HG03520 (cell line): Measurements from ENCODE around the gene RABEP2.
"Not testable (repeated sequence)": the region's sequence is repeated elsewhere in the genome, so short reads cannot be mapped to it uniquely, and the experiment has no call there.

Source experiments
- ATAC-seq: cut with Tn5 transposase; IDR thresholded peaks from one replicate; pipeline ENCODE4 v1.9.1; 2021; ENCODE audit warnings: mild to moderate bottlenecking, moderate library complexity; ENCODE audit not compliant: unreplicated experiment

The RABEP2 gene

GRCh38 chr16:28904363-28904762 is 20.7 kb downstream of the RABEP2 start:
- ATAC-seq = no peak

DNA sequence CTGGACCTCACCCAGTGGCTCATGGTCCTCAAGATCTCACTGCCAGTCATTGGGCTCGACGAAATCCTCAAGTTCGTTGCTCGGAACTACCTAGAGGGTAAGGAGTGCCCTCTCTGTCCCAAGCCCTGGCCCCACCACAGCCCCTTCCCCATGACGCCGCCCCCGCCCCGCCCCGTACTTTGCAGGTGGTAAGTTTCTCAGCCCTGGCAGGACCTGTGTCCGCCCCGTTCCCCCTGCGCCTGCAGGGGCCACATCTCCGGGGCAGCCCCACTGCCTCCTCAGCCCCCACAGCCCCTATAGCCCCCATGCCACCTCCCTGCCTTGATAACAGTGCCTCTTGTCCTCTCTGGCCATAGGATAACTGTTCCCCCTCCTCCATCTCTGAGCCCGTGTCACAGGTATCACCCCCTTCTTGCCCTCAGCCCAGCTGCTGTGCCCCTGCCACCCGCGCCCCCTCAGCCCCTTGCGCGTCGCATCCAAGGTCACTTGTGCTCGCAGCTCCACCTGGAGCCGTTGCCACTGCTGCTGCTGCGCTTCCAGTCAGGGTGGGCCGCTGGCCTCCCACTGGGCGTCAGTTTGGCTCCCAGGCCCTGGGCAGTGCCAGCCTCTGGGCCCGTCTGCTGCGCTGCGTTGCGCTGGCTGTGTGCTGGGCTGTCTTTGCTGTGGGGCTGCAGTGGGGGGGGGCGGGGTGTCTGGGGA is 21.5 kb downstream of the RABEP2 start:
- ATAC-seq = no peak

DNA sequence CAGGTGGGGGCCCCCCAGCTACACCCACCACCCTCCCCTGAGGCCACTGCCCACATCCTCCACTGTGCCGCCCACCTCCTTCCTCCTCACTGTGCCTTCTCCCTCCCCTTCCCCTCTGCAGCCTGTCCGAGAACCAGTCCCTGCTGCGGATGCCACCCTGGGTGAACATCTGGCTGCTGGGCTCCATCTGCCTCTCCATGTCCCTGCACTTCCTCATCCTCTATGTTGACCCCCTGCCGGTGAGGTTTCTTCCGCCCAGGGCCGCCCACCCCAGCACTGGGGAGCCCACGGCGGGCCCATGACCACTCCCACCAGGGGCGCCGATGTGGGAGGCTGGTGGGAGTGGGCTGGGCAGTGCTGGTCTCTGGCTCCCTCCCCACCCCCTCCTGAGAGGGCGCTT is 22.1 kb downstream of the RABEP2 start:
- no peak for ATAC-seq

- no peak for ATAC-seq
Measured at GRCh38 chr16:28901862-28902261, 23.2 kb downstream of the RABEP2 start.

- ATAC-seq = no peak
Measured at GRCh38 chr16:28900601-28901000, 24.4 kb downstream of the RABEP2 start.

GRCh38 chr16:28899882-28900590 is 25.0 kb downstream of the RABEP2 start:
- ATAC-seq = no peak

DNA sequence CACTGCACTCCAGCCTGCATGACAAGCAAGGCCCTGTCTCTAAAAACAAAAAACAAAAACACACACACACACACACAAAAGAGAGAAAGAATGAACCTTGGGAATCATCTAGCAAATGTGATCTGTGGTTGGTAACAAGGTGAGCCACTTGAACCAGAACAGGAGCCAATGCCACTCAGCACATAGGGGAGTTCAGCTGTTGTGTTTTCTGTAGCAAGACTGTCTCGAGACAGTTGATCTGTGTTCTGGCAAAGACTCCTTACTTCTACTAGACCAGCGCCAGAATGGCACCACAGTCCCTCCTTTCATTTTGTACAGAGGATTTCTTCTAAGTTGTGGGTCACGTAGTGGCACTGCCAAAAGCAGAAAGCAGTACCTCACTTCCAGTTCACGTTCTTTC is 26.1 kb downstream of the RABEP2 start:
- ATAC-seq = no peak

- no peak for ATAC-seq
Measured at GRCh38 chr16:28898266-28898665, 26.8 kb downstream of the RABEP2 start.

DNA sequence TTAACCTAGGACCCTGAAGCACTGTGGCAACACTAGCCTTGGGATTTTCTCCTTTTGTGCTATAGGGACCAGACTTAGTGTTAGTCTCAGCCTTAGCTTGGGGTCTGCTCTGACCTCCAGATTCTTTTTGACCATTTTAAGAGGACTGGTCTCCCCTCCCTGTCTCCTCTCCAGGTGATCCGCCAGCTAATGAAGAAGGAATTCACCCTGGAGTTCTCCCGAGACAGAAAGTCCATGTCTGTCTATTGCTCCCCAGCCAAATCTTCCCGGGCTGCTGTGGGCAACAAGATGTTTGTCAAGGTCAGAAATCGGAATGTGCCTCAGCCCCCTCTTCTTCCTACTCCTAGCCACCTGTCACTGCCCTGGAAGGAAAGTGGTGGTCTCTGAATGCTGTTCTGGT is 27.2 kb downstream of the RABEP2 start:
- ATAC-seq = no peak

- no peak for ATAC-seq
Measured at GRCh38 chr16:28895609-28896008, 29.4 kb downstream of the RABEP2 start.

DNA sequence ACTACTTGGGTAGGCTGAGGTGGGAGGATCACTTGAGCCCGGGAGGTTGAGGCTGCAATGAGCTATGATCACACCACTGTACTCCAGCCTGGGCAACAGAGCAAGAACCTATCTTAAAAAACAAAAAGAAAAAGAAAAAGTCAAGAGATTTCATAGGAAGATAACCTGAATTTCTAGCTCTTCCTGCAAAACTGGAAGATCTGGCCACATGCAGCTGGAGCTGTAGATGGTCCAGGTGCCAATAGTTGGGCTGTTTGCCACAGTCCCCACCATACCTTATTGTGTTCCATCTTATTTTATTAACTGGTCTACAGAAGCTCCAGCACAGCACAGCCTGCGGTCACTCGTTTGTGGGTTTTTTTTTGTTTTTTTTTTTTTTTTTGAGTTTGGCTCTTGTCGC is 31.7 kb downstream of the RABEP2 start:
- no peak for ATAC-seq

DNA sequence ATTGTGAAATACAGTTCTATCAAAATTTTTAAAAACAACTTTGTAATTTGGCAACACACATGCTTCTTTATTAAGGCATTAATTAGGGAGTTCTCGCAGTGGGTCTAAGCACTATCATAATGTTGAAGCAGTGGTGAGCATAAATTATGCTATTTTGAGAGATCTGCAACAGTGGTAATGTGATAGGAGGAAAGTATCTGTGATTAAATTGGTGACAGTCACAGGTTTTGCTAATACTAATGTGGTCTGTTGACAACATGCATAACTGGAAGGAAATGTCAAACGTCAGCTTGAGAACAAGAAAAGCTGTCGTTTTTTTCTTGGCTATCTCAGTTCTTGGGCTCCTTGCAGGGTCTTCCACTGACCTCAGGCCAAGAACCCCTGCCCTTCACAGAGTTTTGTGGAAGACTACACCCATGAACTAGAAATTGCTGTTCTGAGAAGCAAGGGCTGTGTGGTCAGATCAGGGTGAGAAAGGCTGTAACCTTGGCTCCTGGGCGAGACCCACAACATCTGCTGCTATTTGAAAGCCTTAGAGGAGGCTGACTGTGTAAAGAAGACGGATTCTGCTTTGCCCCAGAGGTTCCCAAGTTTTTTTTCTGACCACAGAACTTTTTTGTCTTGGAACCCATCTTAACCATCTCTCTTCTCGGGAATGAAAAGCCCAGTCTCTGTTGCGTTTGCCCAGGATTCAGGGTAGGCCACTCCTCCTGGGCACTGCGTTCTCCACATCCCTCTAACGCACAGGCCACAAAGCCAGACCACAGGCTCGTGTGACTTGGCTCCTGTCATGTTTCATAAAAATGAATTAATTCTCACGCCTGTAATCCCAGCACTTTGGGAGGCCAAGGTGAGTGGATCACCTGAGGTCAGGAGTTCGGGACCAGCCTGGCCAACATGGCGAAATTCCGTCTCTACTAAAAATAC is 32.8 kb downstream of the RABEP2 start:
- ATAC-seq = no peak

DNA sequence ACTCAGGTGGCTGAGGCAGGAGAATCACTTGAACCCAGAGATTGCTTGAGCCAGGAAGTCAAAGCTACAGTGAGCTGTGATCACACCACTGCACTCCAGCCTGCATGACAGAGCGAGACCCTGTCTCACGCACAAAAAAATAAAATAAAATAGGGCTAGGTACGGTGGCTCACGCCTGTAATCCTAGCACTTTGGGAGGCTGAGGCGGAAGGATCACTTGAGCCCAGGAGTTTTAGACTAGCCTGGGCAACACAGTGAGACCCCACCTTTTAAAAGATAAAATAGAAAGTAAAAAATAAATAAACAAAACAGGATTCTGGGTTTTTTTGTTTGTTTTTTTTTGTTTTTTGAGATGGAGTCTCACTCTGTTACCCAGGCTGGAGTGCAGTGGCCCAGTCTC is 34.7 kb downstream of the RABEP2 start:
- not testable (repeated sequence) for ATAC-seq

GRCh38 chr16:28886945-28887344 is 38.1 kb downstream of the RABEP2 start:
- no peak for ATAC-seq

- no peak for ATAC-seq
Measured at GRCh38 chr16:28884045-28884444, 41.0 kb downstream of the RABEP2 start.

DNA sequence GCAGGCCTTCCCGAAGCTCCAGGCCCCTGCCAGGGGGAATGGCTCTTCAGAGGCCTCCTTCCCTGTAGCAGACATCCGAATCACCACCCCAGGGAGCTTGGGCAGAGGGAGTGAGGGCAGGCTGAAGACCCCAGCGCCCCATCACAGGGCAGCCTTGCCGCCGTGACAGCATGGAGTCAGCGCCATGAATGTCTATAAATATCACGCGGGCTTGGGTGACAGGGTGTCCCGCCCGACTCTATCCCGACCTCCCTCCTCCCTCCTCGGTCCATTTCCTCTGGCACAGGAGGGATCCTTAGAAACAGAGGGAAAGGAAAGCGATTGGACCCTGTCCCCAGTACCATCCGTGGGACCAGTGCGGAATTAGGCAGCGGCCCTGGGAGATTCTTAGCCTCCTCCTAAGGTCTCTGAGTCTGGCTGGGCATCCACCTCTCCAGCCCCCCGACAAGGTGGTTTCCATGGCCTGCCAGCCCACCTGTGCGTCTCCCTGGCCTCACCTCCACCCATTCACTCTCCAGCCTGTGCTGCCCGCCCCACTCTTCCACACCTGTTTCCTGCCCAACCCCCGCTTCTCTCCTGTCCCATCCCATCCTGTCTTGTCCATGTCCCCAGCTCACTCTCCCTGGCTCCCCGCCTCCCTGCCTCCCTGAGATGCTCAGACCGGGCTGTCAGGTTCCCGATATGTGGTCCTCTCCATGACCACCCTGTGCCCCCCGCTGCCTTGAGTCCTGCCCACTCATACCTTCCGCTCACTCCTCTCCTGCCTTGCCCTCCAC is 41.6 kb downstream of the RABEP2 start:
- no peak for ATAC-seq

- ATAC-seq = no peak
Measured at GRCh38 chr16:28882551-28883160, 42.4 kb downstream of the RABEP2 start.

DNA sequence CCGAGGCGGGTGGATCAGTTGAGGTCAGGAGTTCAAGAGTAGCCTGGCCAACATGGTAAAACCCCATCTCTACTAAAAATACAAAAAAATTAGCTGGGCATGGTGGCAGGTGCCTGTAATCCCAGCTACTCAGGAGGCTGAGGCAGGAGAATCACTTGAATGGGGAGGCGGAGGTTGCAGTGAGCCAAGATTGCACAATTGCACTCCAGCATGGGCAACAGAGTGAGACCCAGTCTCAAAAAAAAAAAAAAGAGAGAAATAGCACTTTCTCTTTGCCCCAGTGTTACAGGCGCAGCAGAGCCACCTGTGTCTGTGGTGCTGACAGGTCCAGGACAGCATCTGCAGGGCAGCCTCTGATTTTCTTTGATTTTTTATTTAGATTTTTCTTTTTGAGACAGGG is 43.5 kb downstream of the RABEP2 start:
- ATAC-seq = not testable (repeated sequence)

GRCh38 chr16:28880955-28881354 is 44.1 kb downstream of the RABEP2 start:
- ATAC-seq = no peak

- no peak for ATAC-seq
Measured at GRCh38 chr16:28880589-28880915, 44.5 kb downstream of the RABEP2 start.
